CD14-positive monocyte (primary cell): Measurements from ENCODE around the gene BMPER. TPM values are rescaled to one million over a fixed set of nuclear protein-coding genes. Genes with fewer than 3 reads are reported as not detected.

Experiments
- DNase-seq, 3 donors: peaks; one replicate each; pipeline ENCODE4 v3.0.0-alpha.2; 2011 to 2022
- H2AFZ ChIP-seq: 2 replicates; pipeline ENCODE4 v1.6.0; 2012; ENCODE audit warnings: mild to moderate bottlenecking, low read depth, low read length, inconsistent platforms; ENCODE audit not compliant: insufficient read depth, poor library complexity, severe bottlenecking
- H3K27ac ChIP-seq, 2 donors: 1 replicate in 1 of 2; 2 replicates in 1 of 2; pipeline ENCODE4 v1.5.1; 2012 to 2013; ENCODE audit warnings: low read length in 2 of 2, control low read depth in 1 of 2, inconsistent platforms in 1 of 2, low read depth in 1 of 2, mild to moderate bottlenecking in 1 of 2
- H3K27me3 ChIP-seq, 2 donors: one replicate each; pipeline versions ENCODE4 v1.6.0 to v1.6.1; 2011 to 2013; ENCODE audit warnings: low read length in 2 of 2; ENCODE audit not compliant: control insufficient read depth in 2 of 2, insufficient read depth in 2 of 2
- H3K36me3 ChIP-seq, 2 donors: replicated peaks in 1 of 2; 1 replicate in 1 of 2; 2 replicates in 1 of 2; pipeline versions ENCODE4 v1.5.1 to v1.6.1; 2012 to 2013; ENCODE audit warnings: low read length in 2 of 2, control low read depth in 1 of 2, inconsistent platforms in 1 of 2, mild to moderate bottlenecking in 1 of 2; ENCODE audit not compliant: insufficient read depth in 2 of 2, control insufficient read depth in 1 of 2
- H3K4me1 ChIP-seq, 2 donors: 1 replicate in 1 of 2; 2 replicates in 1 of 2; pipeline versions ENCODE4 v1.5.1 to v1.6.1; 2012 to 2013; ENCODE audit warnings: low read length in 2 of 2, control low read depth in 1 of 2, inconsistent platforms in 1 of 2, mild to moderate bottlenecking in 1 of 2, moderate library complexity in 1 of 2; ENCODE audit not compliant: insufficient read depth in 2 of 2, control insufficient read depth in 1 of 2
- H3K4me2 ChIP-seq: replicated peaks from 2 replicates; pipeline ENCODE3; 2012; ENCODE audit warnings: low read length, moderate library complexity, mild to moderate bottlenecking; ENCODE audit not compliant: poor library complexity, severe bottlenecking; ENCODE audit errors: extremely low read depth
- H3K4me3 ChIP-seq, 3 experiments: fragments of 200-600 bp in 1 of 3; sonication (generic) in 1 of 3; replicated peaks in 1 of 3; 1 replicate in 2 of 3; 2 replicates in 1 of 3; pipeline ENCODE4 v1.5.1; 2011 to 2013; ENCODE audit warnings: low read length in 3 of 3, mild to moderate bottlenecking in 3 of 3, control low read depth in 2 of 3, low read depth in 2 of 3, inconsistent platforms in 1 of 3, moderate library complexity in 1 of 3
- H3K79me2 ChIP-seq: 2 replicates; pipeline ENCODE4 v1.6.0; 2012; ENCODE audit warnings: mild to moderate bottlenecking, control low read depth, inconsistent platforms, low read length, moderate library complexity; ENCODE audit not compliant: insufficient read depth
- H3K9ac ChIP-seq: 2 replicates; pipeline ENCODE4 v1.6.0; 2017; ENCODE audit warnings: low read length, mild to moderate bottlenecking; ENCODE audit not compliant: insufficient read depth, poor library complexity, severe bottlenecking
- H3K9me3 ChIP-seq, 2 donors: replicated peaks in 1 of 2; 1 replicate in 1 of 2; 2 replicates in 1 of 2; pipeline versions ENCODE4 v1.5.1 to v1.6.1; 2012 to 2013; ENCODE audit warnings: low read length in 2 of 2, control low read depth in 1 of 2; ENCODE audit not compliant: control insufficient read depth in 1 of 2, insufficient read depth in 1 of 2
- H4K20me1 ChIP-seq: 2 replicates; pipeline ENCODE4 v1.6.0; 2012; ENCODE audit warnings: mild to moderate bottlenecking, low read length, control low read depth, moderate library complexity; ENCODE audit not compliant: insufficient read depth
- H3K27ac Mint-ChIP-seq, 7 donors: one replicate each; pipeline ENCODE4 v1.8.0; 2020; ENCODE audit warnings: mild to moderate bottlenecking in 7 of 7, mixed read lengths in 7 of 7, moderate library complexity in 6 of 7, inconsistent platforms in 2 of 7
- H3K27me3 Mint-ChIP-seq, 3 donors: one replicate each; pipeline ENCODE4 v1.8.0; 2021 to 2022; ENCODE audit warnings: low read depth in 3 of 3, mild to moderate bottlenecking in 3 of 3, mixed read lengths in 3 of 3, moderate library complexity in 3 of 3, inconsistent platforms in 1 of 3
- H3K36me3 Mint-ChIP-seq, 2 donors: one replicate each; pipeline ENCODE4 v1.8.0; 2020; ENCODE audit warnings: mixed read lengths in 2 of 2, inconsistent platforms in 1 of 2, mild to moderate bottlenecking in 1 of 2
- H3K4me1 Mint-ChIP-seq: one replicate; pipeline ENCODE4 v1.8.0; 2020; ENCODE audit warnings: mild to moderate bottlenecking, mixed read lengths
- H3K4me3 Mint-ChIP-seq, 2 donors: one replicate each; pipeline ENCODE4 v1.8.0; 2020; ENCODE audit warnings: mild to moderate bottlenecking in 2 of 2, mixed read lengths in 2 of 2, moderate library complexity in 1 of 2
- H3K9me3 Mint-ChIP-seq, 7 donors: one replicate each; pipeline ENCODE4 v1.8.0; 2020 to 2022; ENCODE audit warnings: mixed read lengths in 7 of 7, mild to moderate bottlenecking in 6 of 7, moderate library complexity in 6 of 7, inconsistent platforms in 2 of 7
- CTCF ChIP-seq: fragments of 200-600 bp; IDR thresholded peaks from one replicate; pipeline ENCODE4 v1.8.0; 2022; ENCODE audit warnings: antibody characterized with exemption, mild to moderate bottlenecking
- WGBS: methylation state at CpG from one replicate; pipeline ENCODE4 v1.1.5; 2013; ENCODE audit warnings: missing lambda C conversion rate; ENCODE audit not compliant: insufficient coverage; 5-methylcytosine and 5-hydroxymethylcytosine counted together
- intact Hi-C, 2 donors: fragments of 100-400 bp; cut with micrococcal nuclease; formaldehyde crosslinking; loops; one replicate each; pipeline versions ENCODE4 v1.15.0 to v1.15.1; 2023
- polyA plus RNA-seq, 3 donors: library from polyadenylated mRNA; depleted of rRNA in 1 of 3; unstranded in 2 of 3; stranded (reverse) in 1 of 3; fragments of 300-500 nt in 2 of 3; fragments of >200 nt in 1 of 3; fragmentation: Illumina TruSeq in 2 of 3; gene quantifications; 1 replicate in 2 of 3; 2 replicates in 1 of 3; pipeline ENCODE4 v1.2.3, GENCODE V29; 2012 to 2021

The BMPER gene
- polyA plus RNA-seq, 3 donors: not detected

- Histone ChIP-seq H3K27me3 (peaks cover 0 to 2% of the 10 kb centered on the region in 2 donors), H3K27ac (no peak overlapping the region), H3K9me3 (no peaks in the 10 kb centered on the region), H3K4me1 (no peaks in the 10 kb centered on the region), H3K36me3 (no peaks in the 10 kb centered on the region), H2AFZ (no peak overlapping the region), H4K20me1 (no peaks in the 10 kb centered on the region), H3K4me3 (no peak overlapping the region), H3K9ac (no peak overlapping the region), H3K4me2 (no peak overlapping the region), H3K79me2 (no peaks in the 10 kb centered on the region)
- no peak for DNase-seq
- no peak for TF ChIP-seq CTCF
- no peaks in the 10 kb centered on the region for H3K4me1 Mint-ChIP-seq
- intact Hi-C loops: loop anchor here in 1 of 2 donors (10.0 kb wide), 1 partner anchor 1243 kb away; no protein-coding TSS in a partner anchor
- no peak overlapping the region for H3K4me3 Mint-ChIP-seq
- H3K36me3 Mint-ChIP-seq: no peaks in the 10 kb centered on the region
- H3K9me3 Mint-ChIP-seq: no peaks in the 10 kb centered on the region
- H3K27ac Mint-ChIP-seq: no peak overlapping the region
- peaks cover 3 to 18% (median 7%) of the 10 kb centered on the region in 3 donors for H3K27me3 Mint-ChIP-seq
- 87% methylated on average over 4 of the region's 5 CpGs for WGBS
Measured at GRCh38 chr7:33937871-33938270, 32.5 kb downstream of the BMPER start.

- H4K20me1 ChIP-seq: no peaks in the 10 kb centered on the region
- H3K4me2 ChIP-seq: no peak overlapping the region
- H3K27ac Mint-ChIP-seq: no peak overlapping the region
- no peaks in the 10 kb centered on the region for H3K4me1 Mint-ChIP-seq
- WGBS: no CpG with 5 or more reads among the region's 2 CpGs
- no peak overlapping the region for H3K27ac ChIP-seq
- H3K9ac ChIP-seq: no peak overlapping the region
- no peak for TF ChIP-seq CTCF
- no peak overlapping the region for H2AFZ ChIP-seq
- intact Hi-C loops: loop anchor here in 1 of 2 donors (10.0 kb wide), 1 partner anchor 1244 kb away; no protein-coding TSS in a partner anchor
- H3K4me3 Mint-ChIP-seq: no peak overlapping the region
- no peaks in the 10 kb centered on the region for H3K27me3 ChIP-seq
- no peaks in the 10 kb centered on the region for H3K36me3 Mint-ChIP-seq
- peaks cover 0 to 7% (median 2%) of the 10 kb centered on the region in 3 donors for H3K27me3 Mint-ChIP-seq
- H3K4me3 ChIP-seq: no peak overlapping the region
- H3K36me3 ChIP-seq: no peaks in the 10 kb centered on the region
- H3K79me2 ChIP-seq: no peaks in the 10 kb centered on the region
- H3K9me3 ChIP-seq: no peaks in the 10 kb centered on the region
- H3K9me3 Mint-ChIP-seq: no peaks in the 10 kb centered on the region
- DNase-seq: no peak
- H3K4me1 ChIP-seq: no peaks in the 10 kb centered on the region
Measured at GRCh38 chr7:33939121-33939520, 33.8 kb downstream of the BMPER start.
